ENCODE data around the gene TMEM43.

TMEM43 gene

DNA sequence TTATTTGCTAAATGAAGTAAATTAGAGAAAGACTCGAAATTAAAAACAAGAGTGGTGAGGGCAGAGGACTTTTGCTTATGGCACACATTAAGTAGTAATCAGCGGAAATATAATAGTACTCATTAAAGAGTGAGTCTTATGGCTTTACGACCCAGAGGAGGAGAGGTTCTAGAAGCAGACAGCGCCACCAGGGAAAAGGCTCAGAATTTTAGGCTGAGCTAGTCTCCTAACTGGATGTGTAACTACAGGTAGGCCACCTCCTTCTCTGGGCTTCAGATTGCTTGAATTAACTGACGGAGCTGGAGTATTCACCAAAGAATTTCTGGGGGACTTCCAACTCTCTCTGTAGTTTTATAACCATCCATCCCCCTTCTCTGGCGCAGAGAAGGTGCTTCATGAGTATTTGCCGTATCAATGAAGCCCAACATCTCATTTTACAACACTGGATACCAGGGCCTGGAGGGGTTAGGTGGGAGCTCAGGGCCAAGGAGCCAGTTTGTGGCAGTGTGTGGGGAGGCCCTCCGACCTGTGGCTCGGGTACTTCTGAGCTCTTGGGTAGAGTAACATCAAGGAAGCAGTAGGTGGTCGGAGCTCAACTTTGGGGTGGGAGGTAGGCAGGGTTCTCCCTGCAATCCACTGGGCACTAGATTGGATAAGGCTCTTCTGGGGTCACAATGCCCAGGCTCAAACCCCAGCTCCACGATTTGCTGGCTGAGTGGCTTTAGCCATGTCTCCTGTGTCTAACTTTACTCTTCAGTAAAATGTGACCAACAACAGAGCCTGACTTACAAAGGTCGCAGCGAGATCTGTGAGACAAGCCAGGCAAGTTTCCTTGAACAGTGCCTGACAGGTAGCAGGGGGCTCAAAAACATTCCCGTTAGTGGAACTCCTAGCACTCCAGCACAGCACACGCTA, 1.3 kb upstream of the TMEM43 start:
- no peak for DNase-seq

GRCh38 chr3:14124223-14124614, 633 bp upstream of the TMEM43 start:
- DNase-seq = no peak

DNA sequence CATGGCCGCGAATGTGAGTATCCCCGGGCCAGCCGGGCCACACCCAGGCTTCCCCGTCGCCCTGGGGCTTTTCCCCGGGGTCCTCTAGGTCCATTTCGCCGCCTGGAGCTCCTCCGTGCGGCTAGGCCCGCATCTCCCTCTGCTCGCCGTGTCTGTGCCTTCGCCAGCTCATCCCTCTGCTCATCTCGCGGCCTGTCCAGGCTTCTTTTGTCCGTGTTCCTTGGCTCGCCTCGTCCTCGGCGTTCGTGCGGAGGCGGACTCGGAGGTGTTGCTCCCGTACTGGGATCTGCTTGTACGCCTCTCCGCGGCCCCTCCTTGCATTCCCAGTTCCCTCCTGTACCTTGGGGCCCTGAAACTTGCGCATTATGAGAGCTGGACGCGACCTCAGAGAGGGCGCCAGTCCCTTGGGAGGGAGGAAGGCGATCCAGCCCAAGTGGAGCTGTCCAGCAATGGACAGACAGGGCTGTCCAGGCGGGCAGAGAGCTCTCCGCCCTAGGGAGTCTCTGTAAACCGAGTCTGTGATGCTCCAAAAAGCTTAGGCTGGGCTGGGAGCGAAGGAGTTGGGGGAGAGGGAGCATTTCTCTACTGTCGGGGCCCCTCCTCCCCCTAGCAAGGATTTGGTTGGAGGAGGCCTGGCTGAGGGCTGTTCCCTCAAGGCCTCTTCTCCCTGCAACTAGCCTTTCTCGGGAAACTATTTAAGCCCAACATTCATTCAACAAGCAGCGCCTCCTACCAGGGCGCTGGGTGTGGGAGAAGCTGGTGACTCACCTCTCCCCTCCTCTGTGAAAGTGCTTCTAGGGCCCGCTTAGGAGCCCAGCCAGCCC, 553 bp downstream of the TMEM43 start:
- no peak for DNase-seq

DNA sequence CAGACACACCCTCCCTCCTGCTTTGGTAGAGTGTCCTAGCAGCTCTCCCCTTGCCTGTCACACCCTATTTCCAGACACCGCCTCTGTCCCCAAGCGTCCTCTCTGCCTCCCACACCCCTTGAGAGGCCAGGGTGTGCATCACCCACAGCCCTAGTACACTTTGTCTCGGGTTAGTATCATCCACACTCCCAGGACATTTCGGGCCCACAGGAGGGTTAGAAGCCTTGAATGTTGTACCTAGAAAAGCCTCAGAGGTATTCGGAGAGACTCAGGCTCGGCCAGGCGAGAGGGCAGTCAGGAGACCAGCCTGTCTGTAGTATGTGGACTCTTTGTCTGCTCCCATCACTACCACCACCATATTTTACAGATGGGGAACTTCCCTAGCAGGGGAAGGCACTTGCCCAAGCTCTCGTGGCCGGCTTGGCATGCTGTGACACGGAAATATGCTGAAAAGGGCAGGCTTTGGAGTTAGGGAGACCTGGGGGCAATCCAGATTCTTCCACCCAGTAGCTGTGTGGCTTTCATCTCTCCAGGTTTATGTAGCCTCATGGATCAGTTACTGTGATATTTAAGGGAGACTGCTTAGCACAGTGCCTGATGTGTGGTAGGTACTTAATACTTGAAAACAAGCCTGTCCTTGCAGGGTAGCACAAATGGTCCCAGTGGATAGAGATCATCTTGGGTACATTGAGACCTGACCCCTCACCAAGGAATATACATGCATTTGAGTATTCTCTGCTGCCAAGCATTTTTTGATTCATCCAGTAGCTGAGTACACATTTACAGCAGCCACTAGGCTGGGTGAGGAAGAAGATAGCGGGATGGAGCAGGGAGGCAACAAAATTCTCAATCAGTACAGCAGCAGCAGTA, 1.4 kb downstream of the TMEM43 start:
- peak; percentile 4 for DNase-seq

- DNase-seq = no peak
These were observed 2.1 kb downstream of the TMEM43 start for GRCh38 chr3:14126887-14127505.

DNA sequence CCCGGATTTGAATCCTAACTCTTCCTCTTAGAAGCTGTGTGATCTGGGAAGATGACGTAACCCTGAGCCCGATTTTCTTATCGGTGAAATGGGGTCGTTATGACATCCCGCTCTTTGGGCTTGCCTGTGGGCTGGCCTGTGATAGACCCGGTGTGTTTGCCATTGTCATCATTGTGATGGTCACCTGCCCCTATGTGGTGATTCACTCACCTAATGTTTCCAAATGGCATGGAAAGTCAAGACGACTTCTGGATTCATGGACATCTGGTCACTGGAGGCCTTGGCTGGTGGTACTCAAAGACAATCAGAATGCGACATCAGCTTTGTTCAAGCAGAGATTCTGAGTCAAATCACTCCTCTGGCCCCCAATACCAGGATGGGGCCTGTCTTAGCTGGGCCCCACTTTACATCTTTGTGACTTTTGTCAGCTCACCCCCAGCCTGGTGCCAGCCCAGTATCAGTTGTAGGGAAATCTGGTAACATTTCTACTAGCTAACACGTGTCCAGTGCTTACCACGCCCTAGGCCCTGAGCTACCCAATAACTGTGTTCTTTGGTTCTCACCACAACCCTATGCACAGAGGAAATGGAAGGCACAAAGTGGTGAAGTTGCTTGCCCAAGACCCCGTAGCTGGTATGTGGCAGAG, 2.8 kb downstream of the TMEM43 start:
- no peak for DNase-seq

DNA sequence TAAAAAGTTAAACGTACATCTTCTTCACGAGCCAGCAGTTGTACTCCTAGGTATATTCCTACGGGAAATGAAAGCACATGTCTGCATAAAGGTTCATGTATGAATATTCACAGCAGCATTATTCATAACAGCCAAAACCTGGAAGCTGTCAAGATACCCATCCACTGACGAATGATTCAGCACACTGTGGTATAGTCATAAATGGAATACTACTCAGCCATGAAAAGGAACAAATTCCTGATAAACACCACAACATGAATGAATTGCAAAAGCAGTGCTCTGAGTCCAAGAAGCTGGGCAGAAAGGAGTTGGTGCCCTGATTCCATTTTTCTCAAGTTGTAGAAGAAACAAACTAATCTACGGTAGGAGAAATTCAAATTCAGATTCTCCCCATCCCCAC, 3.9 kb downstream of the TMEM43 start:
- no peak for DNase-seq

GRCh38 chr3:14129296-14129695, 4.4 kb downstream of the TMEM43 start:
- no peak for DNase-seq

DNA sequence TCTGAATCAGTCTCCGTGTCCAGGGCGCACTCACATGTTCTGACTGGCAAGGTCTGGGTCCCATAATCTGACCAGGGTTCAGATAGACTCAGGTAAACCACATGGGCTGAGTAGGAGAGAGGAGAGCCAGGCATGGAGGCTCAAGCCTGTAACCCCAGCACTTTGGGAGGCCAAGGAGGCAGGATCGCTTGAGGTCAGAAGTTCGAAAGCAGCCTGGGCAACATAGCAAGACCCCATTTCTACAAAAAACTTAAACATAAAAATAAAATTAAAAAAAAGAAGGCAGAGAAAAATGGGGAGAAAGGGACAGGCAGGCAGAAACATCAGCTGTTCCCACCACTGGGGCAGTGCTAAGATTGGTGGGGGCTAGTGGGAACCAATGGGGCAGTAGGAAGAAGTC, 5.4 kb downstream of the TMEM43 start:
- no peak for DNase-seq

- DNase-seq = no peak
These were observed 5.9 kb downstream of the TMEM43 start for GRCh38 chr3:14130707-14131106.

DNA sequence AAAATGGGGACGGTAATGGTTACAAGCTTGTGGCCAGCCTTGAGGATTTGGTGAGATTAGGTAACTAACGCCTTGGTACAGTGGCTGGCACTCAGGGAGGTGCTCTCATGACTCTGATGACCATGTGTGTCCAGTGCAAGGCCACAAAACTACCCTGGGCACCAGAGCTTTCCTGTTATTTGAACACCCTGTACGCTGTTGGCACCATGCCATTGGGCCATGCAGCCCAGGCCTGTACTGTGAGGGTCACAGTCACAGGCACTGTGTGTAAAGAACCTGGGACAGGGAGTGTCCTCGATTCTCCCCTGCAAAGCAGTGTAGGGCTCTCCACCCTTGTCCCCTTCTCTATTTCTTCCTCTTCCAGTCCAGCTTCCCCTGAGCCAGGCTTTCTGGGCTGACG, 6.3 kb downstream of the TMEM43 start:
- DNase-seq = no peak

DNA sequence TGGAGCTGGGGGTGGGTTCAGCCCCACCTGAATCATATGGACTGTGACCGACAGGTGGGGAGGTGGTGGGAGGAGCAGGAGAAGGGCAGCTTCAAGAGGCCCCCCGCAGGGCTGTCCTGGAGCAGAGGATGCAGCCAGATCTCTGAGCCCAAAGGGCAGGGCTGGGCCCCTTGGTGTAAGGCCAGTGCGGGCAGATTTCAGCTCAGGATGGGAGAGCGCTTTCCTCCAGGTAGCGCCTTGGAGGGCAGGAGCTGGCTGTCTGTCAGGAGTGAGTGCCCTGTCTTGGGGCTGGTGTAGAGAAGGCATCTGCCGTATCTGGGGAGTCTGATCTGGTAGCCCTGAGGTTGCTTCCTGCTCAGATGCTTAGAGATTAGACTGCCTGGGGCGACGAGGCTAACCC, 7.3 kb downstream of the TMEM43 start:
- DNase-seq = no peak

GRCh38 chr3:14132689-14133088, 7.8 kb downstream of the TMEM43 start:
- DNase-seq = no peak

GRCh38 chr3:14133188-14133800, 8.4 kb downstream of the TMEM43 start:
- no peak for DNase-seq

DNA sequence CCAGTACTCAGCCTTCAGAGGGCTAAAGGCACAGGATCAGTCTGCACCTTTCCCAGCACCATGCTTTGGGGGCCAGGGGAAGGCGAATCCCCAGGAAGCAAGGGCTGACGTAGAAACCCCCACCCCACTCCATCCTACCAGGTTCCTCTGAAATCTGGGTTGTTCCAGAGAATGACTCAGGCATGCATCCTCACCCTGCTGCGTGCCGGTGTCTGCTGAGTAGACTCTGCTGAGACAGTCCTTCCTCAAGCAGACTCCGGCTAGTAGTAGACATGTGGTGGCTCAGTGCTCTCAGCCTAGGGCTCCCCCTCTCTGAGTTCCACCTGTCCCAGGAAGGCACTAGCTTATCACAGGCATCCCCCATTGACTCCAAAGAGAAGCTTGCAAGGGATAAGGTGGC, 9.0 kb downstream of the TMEM43 start:
- no peak for DNase-seq

DNA sequence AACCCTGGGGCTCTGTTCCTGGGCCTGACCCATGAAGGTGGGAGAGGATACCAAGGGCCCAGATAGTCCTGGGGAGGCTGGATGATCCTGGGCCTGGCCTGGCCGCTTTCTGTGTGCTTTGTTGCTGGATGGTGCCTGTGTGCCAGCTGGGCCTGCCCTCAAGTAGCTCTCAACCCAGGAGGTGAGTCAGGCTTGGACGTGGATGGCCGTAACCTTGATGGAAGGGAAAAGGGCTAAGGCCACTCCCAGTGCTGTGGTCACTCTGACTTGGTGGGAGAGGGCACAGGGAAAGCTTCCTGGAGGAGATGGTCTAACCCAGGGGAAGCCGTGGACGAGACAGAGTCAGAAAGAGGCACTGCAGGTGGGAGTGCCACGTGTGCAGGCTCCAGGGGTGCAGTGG, 9.4 kb downstream of the TMEM43 start:
- DNase-seq = no peak

DNA sequence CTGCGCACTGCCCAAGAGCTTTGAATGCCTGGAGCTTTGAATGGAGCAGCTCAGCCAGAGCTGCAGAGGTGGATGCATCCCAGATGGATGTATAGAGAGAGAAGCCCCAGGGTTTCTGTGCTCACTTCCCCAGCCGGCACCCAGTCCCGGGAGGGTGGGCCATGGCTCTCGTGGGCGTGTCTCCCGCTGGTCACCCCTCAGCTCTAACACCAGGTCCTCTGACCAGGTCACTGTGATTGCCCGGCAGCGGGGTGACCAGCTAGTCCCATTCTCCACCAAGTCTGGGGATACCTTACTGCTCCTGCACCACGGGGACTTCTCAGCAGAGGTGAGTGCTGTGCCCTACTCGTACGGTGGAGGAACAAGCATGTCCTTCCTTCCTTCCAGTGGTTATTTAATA, 10.7 kb downstream of the TMEM43 start:
- no peak for DNase-seq

- no peak for DNase-seq
These were observed 12.2 kb downstream of the TMEM43 start for GRCh38 chr3:14137004-14137403.

- DNase-seq = no peak
These were observed 12.6 kb downstream of the TMEM43 start for GRCh38 chr3:14137445-14137844.

DNA sequence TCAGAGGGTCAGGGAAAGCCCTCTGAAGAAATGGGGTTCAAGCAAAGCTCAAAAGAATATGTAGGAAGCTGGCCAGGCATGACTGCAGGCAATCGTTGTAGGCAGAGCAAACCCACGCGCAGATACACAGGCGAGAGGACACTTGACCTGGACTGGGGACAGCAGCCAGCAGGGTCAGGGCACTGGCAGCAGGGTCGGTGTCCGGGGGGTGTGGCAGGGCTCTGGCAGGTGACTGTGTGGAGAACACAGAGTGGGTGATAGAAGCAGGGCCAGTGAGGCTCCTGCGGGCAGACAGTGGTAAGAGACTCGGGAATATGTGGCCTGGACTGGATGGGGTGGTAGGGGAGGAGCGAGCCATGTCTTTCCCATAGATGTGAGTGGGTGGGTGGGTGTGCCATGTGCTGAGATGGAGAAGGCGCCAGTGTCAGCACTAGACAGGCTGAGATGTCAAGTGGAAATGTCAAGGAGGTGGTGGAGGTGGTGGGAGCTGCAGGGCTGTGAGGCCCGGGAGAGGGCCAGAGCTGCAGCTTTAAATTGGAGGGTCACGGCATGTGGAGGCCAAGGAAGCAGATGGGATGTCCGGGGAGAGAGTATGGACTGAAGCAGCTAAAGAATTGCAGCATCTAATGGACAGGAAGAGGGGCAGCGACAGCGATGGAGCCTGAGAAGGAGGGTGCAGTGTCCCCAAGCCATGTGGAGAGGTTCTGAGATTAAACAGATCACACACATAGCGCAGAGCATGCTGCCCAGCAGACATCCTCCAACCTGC, 13.4 kb downstream of the TMEM43 start:
- no peak for DNase-seq

All from NCI-H748 treated with DMSO at 0.1 percent for 48 hours (cell line).